Neural cell (in vitro differentiated cells): ENCODE data around the gene CETP. TPM values are rescaled to one million over a fixed set of nuclear protein-coding genes. Genes with fewer than 3 reads are reported as not detected.

Experiments used
- H2AFZ ChIP-seq: fragments of 200-600, 300-800 bp; sonication (generic), shearing (Covaris generic); 2 replicates; pipeline ENCODE4 v1.6.0; 2014; ENCODE audit warnings: low read depth, mild to moderate bottlenecking, antibody characterized with exemption, low read length, moderate library complexity
- H3F3A ChIP-seq: fragments of 200-600 bp; shearing (Covaris generic); 2 replicates; pipeline ENCODE4 v1.6.1; 2016; ENCODE audit warnings: mild to moderate bottlenecking, moderate library complexity, mixed read lengths, antibody characterized with exemption, low read length; ENCODE audit not compliant: insufficient read depth, poor library complexity, severe bottlenecking
- H3K27ac ChIP-seq: fragments of 200-600, 300-800 bp; sonication (generic), shearing (Covaris generic); 2 replicates; pipeline ENCODE4 v1.5.1; 2014; ENCODE audit warnings: mild to moderate bottlenecking, low read length, moderate library complexity
- H3K27me3 ChIP-seq: fragments of 300-800, 200-600 bp; sonication (generic), shearing (Covaris generic); 2 replicates; pipeline ENCODE4 v1.6.0; 2014; ENCODE audit warnings: mild to moderate bottlenecking, low read depth, low read length, moderate library complexity; ENCODE audit not compliant: insufficient read depth
- H3K36me3 ChIP-seq: fragments of 300-800, 200-600 bp; sonication (generic), shearing (Covaris generic); 2 replicates; pipeline ENCODE4 v1.5.1; 2014; ENCODE audit warnings: mild to moderate bottlenecking, antibody characterized with exemption, low read length, moderate library complexity; ENCODE audit not compliant: insufficient read depth
- H3K4me2 ChIP-seq: fragments of 300-800, 200-600 bp; sonication (generic), shearing (Covaris generic); 2 replicates; pipeline ENCODE4 v1.6.0; 2014; ENCODE audit warnings: mild to moderate bottlenecking, low read length
- H3K4me3 ChIP-seq: fragments of 300-800, 200-600 bp; sonication (generic), shearing (Covaris generic); 2 replicates; pipeline ENCODE4 v1.5.1; 2014; ENCODE audit warnings: mild to moderate bottlenecking, low read length, moderate library complexity
- H3K79me2 ChIP-seq: fragments of 200-600 bp; shearing (Covaris generic); replicated peaks from 2 replicates; pipeline ENCODE4 v1.6.0; 2014; ENCODE audit warnings: mild to moderate bottlenecking, low read length, moderate library complexity; ENCODE audit not compliant: insufficient read depth
- H3K9ac ChIP-seq: fragments of 300-800, 200-600 bp; sonication (generic), shearing (Covaris generic); 2 replicates; pipeline ENCODE4 v1.6.1; 2016; ENCODE audit warnings: mild to moderate bottlenecking, low read length, mixed read lengths
- H3K9me2 ChIP-seq: fragments of 200-600 bp; shearing (Covaris generic); 2 replicates; pipeline ENCODE4 v1.6.1; 2016; ENCODE audit warnings: mild to moderate bottlenecking, low read length, mixed read lengths; ENCODE audit not compliant: insufficient read depth
- H3K9me3 ChIP-seq: fragments of 200-600, 300-800 bp; sonication (generic), shearing (Covaris generic); 2 replicates; pipeline ENCODE4 v1.6.1; 2016; ENCODE audit warnings: mild to moderate bottlenecking, mixed run types, low read length, moderate library complexity, mixed read lengths
- H4K20me1 ChIP-seq: fragments of 200-600 bp; shearing (Covaris generic); 2 replicates; pipeline ENCODE4 v1.6.1; 2016; ENCODE audit warnings: mild to moderate bottlenecking, mixed run types; ENCODE audit not compliant: insufficient read depth
- EP300 ChIP-seq: fragments of 450-650 bp; conservative IDR thresholded peaks from 2 replicates; pipeline ENCODE4 v1.6.1; 2014; ENCODE audit warnings: antibody characterized with exemption, mild to moderate bottlenecking, moderate library complexity; ENCODE audit not compliant: poor library complexity, severe bottlenecking
- EZH2 ChIP-seq: fragments of 200-600, 300-800 bp; shearing (Covaris generic), sonication (generic); IDR thresholded peaks from 2 replicates; pipeline ENCODE4 v1.6.1; 2014; ENCODE audit warnings: antibody characterized with exemption, low read length, borderline replicate concordance, mild to moderate bottlenecking; ENCODE audit not compliant: insufficient read depth, poor library complexity, severe bottlenecking
- MXI1 ChIP-seq: fragments of 450-650 bp; conservative IDR thresholded peaks from 2 replicates; pipeline ENCODE4 v1.6.1; 2014; ENCODE audit warnings: antibody characterized with exemption, mild to moderate bottlenecking; ENCODE audit not compliant: poor library complexity, severe bottlenecking
- POLR2AphosphoS5 ChIP-seq: IDR thresholded peaks from 2 replicates; pipeline ENCODE4 v1.6.1; 2012
- RAD21 ChIP-seq: fragments of 450-650 bp; conservative IDR thresholded peaks from 2 replicates; pipeline ENCODE4 v1.6.1; 2014; ENCODE audit warnings: antibody characterized with exemption, mild to moderate bottlenecking, moderate library complexity
- SMC3 ChIP-seq: fragments of 450-650 bp; conservative IDR thresholded peaks from 2 replicates; pipeline ENCODE4 v1.6.1; 2014; ENCODE audit warnings: antibody characterized with exemption, mild to moderate bottlenecking, moderate library complexity; ENCODE audit not compliant: poor library complexity
- TAF1 ChIP-seq: IDR thresholded peaks from 2 replicates; pipeline ENCODE4 v1.6.1; 2012; ENCODE audit warnings: low read depth
- polyA plus RNA-seq: library from polyadenylated mRNA; depleted of rRNA; stranded (reverse); fragments of >200 nt; gene quantifications from 2 replicates; pipeline ENCODE4 v1.2.3, GENCODE V29; 2014
- TF ChIP-seq, protein P1 (sequence below): IDR thresholded peaks from 2 replicates; pipeline ENCODE4 v1.6.1; 2012; ENCODE audit warnings: borderline replicate concordance
- TF ChIP-seq, protein P2 (sequence below): fragments of 450-650 bp; IDR thresholded peaks from 2 replicates; pipeline ENCODE4 v1.5.1; 2014; ENCODE audit warnings: antibody characterized with exemption, mild to moderate bottlenecking, moderate library complexity; ENCODE audit not compliant: poor library complexity, severe bottlenecking

CETP gene
- polyA plus RNA-seq, 1 donor from 2014 or later, result not detected

DNA sequence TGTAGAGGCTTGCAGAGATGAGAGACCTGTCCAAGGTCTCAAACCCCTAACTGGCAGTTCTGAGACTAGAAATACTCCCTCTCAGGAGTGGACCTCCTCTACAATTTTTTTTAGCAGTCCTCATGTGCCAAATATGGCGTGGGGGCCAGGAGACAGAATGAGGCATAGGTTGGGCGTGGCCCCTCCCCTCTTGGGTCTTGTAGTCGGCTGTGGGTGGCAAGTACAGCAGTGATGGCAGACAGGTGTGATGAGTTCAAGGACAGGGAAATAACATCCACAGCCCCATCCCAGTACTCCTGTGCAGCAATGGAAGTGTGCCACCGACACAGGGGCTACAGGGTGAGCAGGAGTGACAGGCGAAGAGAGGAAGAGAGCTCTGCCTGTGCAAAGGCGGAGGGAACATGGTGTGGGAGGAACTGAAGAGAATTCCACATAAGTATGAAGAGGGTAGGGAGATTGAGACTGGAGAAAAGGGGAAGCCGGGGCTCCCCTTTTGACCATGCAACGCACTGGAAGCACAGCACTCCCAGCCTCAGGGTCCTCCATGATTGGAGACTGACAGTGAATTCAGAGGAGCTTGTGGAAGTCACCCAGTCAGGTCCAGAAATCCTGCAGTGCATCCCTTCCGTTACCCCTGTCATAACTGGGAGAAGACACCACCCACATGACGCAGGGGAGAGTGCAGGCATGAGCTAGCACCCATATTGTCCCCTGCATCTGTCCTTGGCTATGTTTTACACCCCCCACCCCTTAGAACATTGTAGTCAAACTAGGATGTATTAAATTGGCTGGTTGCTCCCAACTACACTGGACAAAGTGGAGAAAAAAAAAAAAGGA, 14.8 kb upstream of the CETP start:
- TF ChIP-seq POLR2AphosphoS5, result no peak
- Histone ChIP-seq H3K36me3 (no peaks in the 10 kb centered on the region), H4K20me1 (no peaks in the 10 kb centered on the region), H3K27ac (no peak overlapping the region), H3K4me2 (no peak overlapping the region), H2AFZ (no peak overlapping the region), H3F3A (no peaks in the 10 kb centered on the region), H3K9me2 (no peaks in the 10 kb centered on the region), H3K9ac (no peak overlapping the region), H3K4me3 (no peak overlapping the region), H3K9me3 (no peaks in the 10 kb centered on the region), H3K79me2 (no peaks in the 10 kb centered on the region), H3K27me3 (no peaks in the 10 kb centered on the region)

DNA sequence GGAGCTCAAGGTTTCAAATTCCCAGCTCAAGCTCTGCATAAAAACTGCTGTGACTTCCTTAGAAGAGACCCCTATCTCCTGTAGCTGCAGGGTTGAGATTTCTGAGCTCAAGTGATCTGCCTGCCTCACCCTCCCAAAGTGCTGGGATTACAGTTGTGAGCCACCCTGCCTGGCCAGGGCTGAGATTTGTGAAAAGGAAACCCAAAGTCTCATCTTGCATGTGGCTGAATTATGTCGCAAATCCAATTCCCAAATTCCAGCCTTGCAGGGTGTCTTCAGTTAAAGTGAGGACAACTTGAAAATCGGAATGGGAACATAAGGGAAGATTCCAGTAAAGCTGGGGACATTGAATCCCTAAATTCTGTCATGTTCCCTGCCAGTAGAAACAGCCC, 14.2 kb upstream of the CETP start:
- no peaks in the 10 kb centered on the region for H3K9me2 ChIP-seq
- H3K4me3 ChIP-seq, result no peak overlapping the region
- H3K4me2 ChIP-seq, result no peak overlapping the region
- H3K79me2 ChIP-seq, result no peaks in the 10 kb centered on the region
- H3K27me3 ChIP-seq, result no peaks in the 10 kb centered on the region
- TF ChIP-seq, protein P1, sequence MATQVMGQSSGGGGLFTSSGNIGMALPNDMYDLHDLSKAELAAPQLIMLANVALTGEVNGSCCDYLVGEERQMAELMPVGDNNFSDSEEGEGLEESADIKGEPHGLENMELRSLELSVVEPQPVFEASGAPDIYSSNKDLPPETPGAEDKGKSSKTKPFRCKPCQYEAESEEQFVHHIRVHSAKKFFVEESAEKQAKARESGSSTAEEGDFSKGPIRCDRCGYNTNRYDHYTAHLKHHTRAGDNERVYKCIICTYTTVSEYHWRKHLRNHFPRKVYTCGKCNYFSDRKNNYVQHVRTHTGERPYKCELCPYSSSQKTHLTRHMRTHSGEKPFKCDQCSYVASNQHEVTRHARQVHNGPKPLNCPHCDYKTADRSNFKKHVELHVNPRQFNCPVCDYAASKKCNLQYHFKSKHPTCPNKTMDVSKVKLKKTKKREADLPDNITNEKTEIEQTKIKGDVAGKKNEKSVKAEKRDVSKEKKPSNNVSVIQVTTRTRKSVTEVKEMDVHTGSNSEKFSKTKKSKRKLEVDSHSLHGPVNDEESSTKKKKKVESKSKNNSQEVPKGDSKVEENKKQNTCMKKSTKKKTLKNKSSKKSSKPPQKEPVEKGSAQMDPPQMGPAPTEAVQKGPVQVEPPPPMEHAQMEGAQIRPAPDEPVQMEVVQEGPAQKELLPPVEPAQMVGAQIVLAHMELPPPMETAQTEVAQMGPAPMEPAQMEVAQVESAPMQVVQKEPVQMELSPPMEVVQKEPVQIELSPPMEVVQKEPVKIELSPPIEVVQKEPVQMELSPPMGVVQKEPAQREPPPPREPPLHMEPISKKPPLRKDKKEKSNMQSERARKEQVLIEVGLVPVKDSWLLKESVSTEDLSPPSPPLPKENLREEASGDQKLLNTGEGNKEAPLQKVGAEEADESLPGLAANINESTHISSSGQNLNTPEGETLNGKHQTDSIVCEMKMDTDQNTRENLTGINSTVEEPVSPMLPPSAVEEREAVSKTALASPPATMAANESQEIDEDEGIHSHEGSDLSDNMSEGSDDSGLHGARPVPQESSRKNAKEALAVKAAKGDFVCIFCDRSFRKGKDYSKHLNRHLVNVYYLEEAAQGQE, result no peak
- TF ChIP-seq, protein P2, sequence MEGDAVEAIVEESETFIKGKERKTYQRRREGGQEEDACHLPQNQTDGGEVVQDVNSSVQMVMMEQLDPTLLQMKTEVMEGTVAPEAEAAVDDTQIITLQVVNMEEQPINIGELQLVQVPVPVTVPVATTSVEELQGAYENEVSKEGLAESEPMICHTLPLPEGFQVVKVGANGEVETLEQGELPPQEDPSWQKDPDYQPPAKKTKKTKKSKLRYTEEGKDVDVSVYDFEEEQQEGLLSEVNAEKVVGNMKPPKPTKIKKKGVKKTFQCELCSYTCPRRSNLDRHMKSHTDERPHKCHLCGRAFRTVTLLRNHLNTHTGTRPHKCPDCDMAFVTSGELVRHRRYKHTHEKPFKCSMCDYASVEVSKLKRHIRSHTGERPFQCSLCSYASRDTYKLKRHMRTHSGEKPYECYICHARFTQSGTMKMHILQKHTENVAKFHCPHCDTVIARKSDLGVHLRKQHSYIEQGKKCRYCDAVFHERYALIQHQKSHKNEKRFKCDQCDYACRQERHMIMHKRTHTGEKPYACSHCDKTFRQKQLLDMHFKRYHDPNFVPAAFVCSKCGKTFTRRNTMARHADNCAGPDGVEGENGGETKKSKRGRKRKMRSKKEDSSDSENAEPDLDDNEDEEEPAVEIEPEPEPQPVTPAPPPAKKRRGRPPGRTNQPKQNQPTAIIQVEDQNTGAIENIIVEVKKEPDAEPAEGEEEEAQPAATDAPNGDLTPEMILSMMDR, result no peak
- no peak for TF ChIP-seq MXI1
- no peak for TF ChIP-seq POLR2AphosphoS5
- TF ChIP-seq EP300, result no peak
- TF ChIP-seq TAF1, result no peak
- no peak for TF ChIP-seq RAD21
- no peak for TF ChIP-seq SMC3
- TF ChIP-seq EZH2, result no peak
- H3K9me3 ChIP-seq, result no peaks in the 10 kb centered on the region
- H3K9ac ChIP-seq, result no peak overlapping the region
- no peak overlapping the region for H2AFZ ChIP-seq
- H3K27ac ChIP-seq, result no peak overlapping the region
- no peaks in the 10 kb centered on the region for H3F3A ChIP-seq
- H3K36me3 ChIP-seq, result no peaks in the 10 kb centered on the region
- no peaks in the 10 kb centered on the region for H4K20me1 ChIP-seq
